Breast epithelium (tissue), 3 donors: Measurements from ENCODE around the gene EIF2B5.

Source experiments
- POLR2A ChIP-seq: fragments of 450-650 bp; IDR thresholded peaks from one replicate; pipeline ENCODE4 v1.6.1; 2016; ENCODE audit warnings: antibody characterized with exemption, mild to moderate bottlenecking, moderate library complexity
- POLR2AphosphoS5 ChIP-seq, 3 donors: sonication (generic); formaldehyde crosslinking; IDR thresholded peaks; one replicate each; pipeline ENCODE4 v1.6.1; 2017; ENCODE audit warnings: antibody characterized with exemption in 3 of 3
- TF ChIP-seq, protein P1 (sequence below), 3 donors: fragments of 450-650 bp; IDR thresholded peaks; one replicate each; pipeline ENCODE4 v1.5.1; 2016 to 2017; ENCODE audit warnings: antibody characterized with exemption in 3 of 3, mild to moderate bottlenecking in 3 of 3, moderate library complexity in 3 of 3

DNA sequence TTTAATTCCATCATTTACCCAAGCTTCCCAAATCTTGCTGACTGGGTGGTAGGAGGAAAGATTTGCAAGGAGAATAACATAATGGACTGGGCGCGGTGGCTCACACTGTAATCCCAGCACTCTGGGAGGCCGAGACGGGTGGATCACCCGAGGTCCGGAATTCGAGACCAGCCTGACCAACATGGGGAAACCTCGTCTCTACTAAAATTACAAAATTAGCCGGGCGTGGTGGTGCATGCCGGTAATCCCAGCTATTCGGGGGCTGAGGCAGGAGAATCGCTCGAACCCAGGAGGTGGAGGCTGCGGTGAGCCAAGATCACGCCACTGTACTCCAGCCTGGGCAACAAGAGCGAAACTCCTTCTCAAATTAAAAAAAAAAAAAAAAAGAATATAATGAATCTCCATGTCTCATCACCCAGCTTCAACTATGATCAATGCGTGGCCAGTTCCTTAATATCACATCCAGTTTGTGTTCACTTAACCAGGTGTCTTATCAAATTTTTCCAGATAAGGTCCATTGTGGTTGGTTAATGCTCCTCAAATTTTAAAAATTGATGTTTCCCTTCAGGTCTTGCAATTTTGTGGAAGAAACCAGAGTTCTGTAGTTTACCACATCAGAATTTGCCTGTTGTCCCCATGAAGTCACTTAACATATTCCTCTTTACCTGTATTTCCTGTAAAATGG lies 49.5 kb downstream of the EIF2B5 start:
- TF ChIP-seq, protein P1, sequence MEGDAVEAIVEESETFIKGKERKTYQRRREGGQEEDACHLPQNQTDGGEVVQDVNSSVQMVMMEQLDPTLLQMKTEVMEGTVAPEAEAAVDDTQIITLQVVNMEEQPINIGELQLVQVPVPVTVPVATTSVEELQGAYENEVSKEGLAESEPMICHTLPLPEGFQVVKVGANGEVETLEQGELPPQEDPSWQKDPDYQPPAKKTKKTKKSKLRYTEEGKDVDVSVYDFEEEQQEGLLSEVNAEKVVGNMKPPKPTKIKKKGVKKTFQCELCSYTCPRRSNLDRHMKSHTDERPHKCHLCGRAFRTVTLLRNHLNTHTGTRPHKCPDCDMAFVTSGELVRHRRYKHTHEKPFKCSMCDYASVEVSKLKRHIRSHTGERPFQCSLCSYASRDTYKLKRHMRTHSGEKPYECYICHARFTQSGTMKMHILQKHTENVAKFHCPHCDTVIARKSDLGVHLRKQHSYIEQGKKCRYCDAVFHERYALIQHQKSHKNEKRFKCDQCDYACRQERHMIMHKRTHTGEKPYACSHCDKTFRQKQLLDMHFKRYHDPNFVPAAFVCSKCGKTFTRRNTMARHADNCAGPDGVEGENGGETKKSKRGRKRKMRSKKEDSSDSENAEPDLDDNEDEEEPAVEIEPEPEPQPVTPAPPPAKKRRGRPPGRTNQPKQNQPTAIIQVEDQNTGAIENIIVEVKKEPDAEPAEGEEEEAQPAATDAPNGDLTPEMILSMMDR (IDR thresholded peaks at IDR 0.05), result no peak
- TF ChIP-seq POLR2A (no peak), POLR2AphosphoS5 (IDR thresholded peaks at IDR 0.05) (no peak)
